ENCODE data around the gene CALHM4.

The CALHM4 gene

DNA sequence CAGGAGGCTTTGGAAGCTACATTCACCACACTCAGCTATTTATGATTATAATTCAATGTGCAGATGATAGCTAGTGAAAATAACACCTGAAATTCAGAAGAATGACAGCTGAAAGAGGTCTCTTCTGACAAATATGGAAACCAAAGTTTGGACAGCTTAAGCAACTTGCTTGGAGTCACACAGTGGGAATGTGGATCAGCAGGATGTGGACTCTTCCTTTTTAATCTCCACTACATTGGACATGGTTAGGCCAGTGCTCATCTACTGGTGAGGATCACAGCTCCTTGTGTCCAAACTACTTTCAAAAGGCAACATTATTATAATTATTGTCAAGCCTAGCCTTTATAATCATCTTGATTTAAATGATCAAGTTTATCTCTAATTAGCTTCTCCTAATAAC is 18.4 kb upstream of the CALHM4 start:
- in situ Hi-C loops (cut with MboI; ENCODE audit: low sequenced_read_pairs, unreplicated experiment), result no loop called here
- no peak for TF ChIP-seq CTCF (IDR thresholded peaks at IDR 0.05; ENCODE audit: borderline replicate concordance, control extremely low read depth, extremely low read depth, insufficient read depth, missing control alignments)
- no peak for DNase-seq (ENCODE audit: low spot score)

DNA sequence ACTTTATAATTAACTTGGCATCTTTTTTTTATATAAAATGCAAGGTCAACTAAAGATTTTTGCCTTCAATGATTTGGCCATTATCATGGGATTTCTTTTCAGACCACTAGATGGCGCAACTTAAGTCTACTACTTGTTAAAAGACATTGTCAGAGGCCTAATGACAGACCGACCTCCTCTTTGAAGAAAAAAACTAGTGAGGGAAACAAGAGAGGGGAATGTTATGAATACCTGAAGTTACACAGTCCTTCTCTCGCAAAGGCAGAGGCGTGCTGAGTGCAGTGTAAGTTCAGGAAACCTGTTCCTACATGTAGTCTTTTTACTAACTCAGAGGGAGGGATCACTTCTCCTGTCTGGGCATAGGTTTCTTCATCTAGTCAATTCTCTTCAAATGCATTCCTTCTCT is 17.3 kb upstream of the CALHM4 start:
- peak; percentile 58 for TF ChIP-seq CTCF (IDR thresholded peaks at IDR 0.05; ENCODE audit: borderline replicate concordance, control extremely low read depth, extremely low read depth, insufficient read depth, missing control alignments)
- DNase-seq (ENCODE audit: low spot score), result peak; percentile 35
- in situ Hi-C loops (cut with MboI; ENCODE audit: low sequenced_read_pairs, unreplicated experiment), result no loop called here

GRCh38 chr6:116542426-116542825 is 11.1 kb upstream of the CALHM4 start:
- no peak for DNase-seq (ENCODE audit: low spot score)
- no peak for TF ChIP-seq CTCF (IDR thresholded peaks at IDR 0.05; ENCODE audit: borderline replicate concordance, control extremely low read depth, extremely low read depth, insufficient read depth, missing control alignments)
- in situ Hi-C loops (cut with MboI; ENCODE audit: low sequenced_read_pairs, unreplicated experiment), result loop anchor here (10.0 kb wide), 1 partner anchor 278 kb away; no protein-coding TSS in a partner anchor

GRCh38 chr6:116543149-116543548 is 10.4 kb upstream of the CALHM4 start:
- no peak for TF ChIP-seq CTCF (IDR thresholded peaks at IDR 0.05; ENCODE audit: borderline replicate concordance, control extremely low read depth, extremely low read depth, insufficient read depth, missing control alignments)
- in situ Hi-C loops (cut with MboI; ENCODE audit: low sequenced_read_pairs, unreplicated experiment), result loop anchor here (10.0 kb wide), 1 partner anchor 278 kb away; no protein-coding TSS in a partner anchor
- DNase-seq (ENCODE audit: low spot score), result no peak

- in situ Hi-C loops (cut with MboI; ENCODE audit: low sequenced_read_pairs, unreplicated experiment), result loop anchor here (10.0 kb wide), 1 partner anchor 281 kb away; no protein-coding TSS in a partner anchor
- TF ChIP-seq CTCF (IDR thresholded peaks at IDR 0.05; ENCODE audit: borderline replicate concordance, control extremely low read depth, extremely low read depth, insufficient read depth, missing control alignments), result no peak
- DNase-seq (ENCODE audit: low spot score), result no peak
These were observed 7.9 kb upstream of the CALHM4 start, which contains the start of gene TRAPPC3L for GRCh38 chr6:116545651-116546050. Gene TRAPPC3L, minus strand, starts transcription at chr6:116545684. Its CDS starts 170 bp downstream, at chr6:116545514.

DNA sequence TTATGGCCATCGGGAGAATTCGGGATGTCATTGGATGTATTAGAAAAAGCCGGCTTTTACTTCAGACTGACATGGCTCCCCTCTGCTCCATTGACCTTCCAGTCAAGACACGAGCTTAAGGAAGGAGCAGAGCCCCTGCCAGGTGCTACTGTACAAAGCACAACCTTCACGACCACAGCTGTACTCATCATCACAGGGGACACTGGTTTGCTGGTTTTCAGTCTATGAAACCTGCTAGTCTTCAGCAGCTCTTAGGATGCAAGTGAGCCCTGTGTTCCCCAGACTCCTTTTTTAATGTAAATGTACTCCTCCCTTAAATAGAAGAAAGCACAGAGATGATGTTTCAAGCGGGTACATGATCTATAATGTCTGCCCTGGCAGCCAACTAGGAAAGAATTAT is 6.2 kb upstream of the CALHM4 start:
- no peak for TF ChIP-seq CTCF (IDR thresholded peaks at IDR 0.05; ENCODE audit: borderline replicate concordance, control extremely low read depth, extremely low read depth, insufficient read depth, missing control alignments)
- DNase-seq (ENCODE audit: low spot score), result no peak
- in situ Hi-C loops (cut with MboI; ENCODE audit: low sequenced_read_pairs, unreplicated experiment), result loop anchor here (10.0 kb wide), 1 partner anchor 283 kb away; no protein-coding TSS in a partner anchor

All from GM13976 (cell line).